Suppressor macrophage treated with lipopolysaccharide for 4 hours (primary cell): ENCODE measurements around the gene ALKBH3.

Experiments used
- DNase-seq: peaks from one replicate; pipeline ENCODE4 v3.0.0-alpha.2; 2020

ALKBH3 gene

GRCh38 chr11:43898574-43898973 is 17.9 kb downstream of the ALKBH3 start:
- DNase-seq: no peak

- no peak for DNase-seq
These were observed 18.5 kb downstream of the ALKBH3 start for GRCh38 chr11:43899094-43899493.

GRCh38 chr11:43901551-43901950 is 20.9 kb downstream of the ALKBH3 start:
- peak; percentile 14 for DNase-seq

GRCh38 chr11:43903078-43903477 is 22.4 kb downstream of the ALKBH3 start:
- no peak for DNase-seq

GRCh38 chr11:43903969-43904368 is 23.3 kb downstream of the ALKBH3 start:
- DNase-seq: no peak

- no peak for DNase-seq
These were observed 24.3 kb downstream of the ALKBH3 start for GRCh38 chr11:43904742-43905535.

- no peak for DNase-seq
These were observed 25.2 kb downstream of the ALKBH3 start for GRCh38 chr11:43905813-43906241.

- DNase-seq: no peak
These were observed 26.7 kb downstream of the ALKBH3 start for GRCh38 chr11:43907028-43907975.

GRCh38 chr11:43908191-43908590 is 27.6 kb downstream of the ALKBH3 start:
- DNase-seq: no peak

- DNase-seq: no peak
These were observed 28.1 kb downstream of the ALKBH3 start for GRCh38 chr11:43908683-43909082.

- no peak for DNase-seq
These were observed 33.3 kb downstream of the ALKBH3 start for GRCh38 chr11:43913829-43914380.

- no peak for DNase-seq
These were observed 33.8 kb downstream of the ALKBH3 start for GRCh38 chr11:43914466-43914865.

- no peak for DNase-seq
These were observed 36.0 kb downstream of the ALKBH3 start for GRCh38 chr11:43916621-43917020.

- no peak for DNase-seq
These were observed 37.2 kb downstream of the ALKBH3 start for GRCh38 chr11:43917851-43918250.

GRCh38 chr11:43918662-43919061 is 38.0 kb downstream of the ALKBH3 start:
- no peak for DNase-seq

- no peak for DNase-seq
These were observed 39.4 kb downstream of the ALKBH3 start for GRCh38 chr11:43919852-43920597.

- peak; percentile 95 for DNase-seq
These were observed 40.2 kb downstream of the ALKBH3 start for GRCh38 chr11:43920598-43921419.

GRCh38 chr11:43921561-43922294 is 41.1 kb downstream of the ALKBH3 start:
- no peak for DNase-seq

- no peak for DNase-seq
These were observed 41.6 kb downstream of the ALKBH3 start for GRCh38 chr11:43922295-43922648.

- no peak for DNase-seq
These were observed 42.2 kb downstream of the ALKBH3 start for GRCh38 chr11:43922744-43923405.
